PC-9 (cell line): ENCODE data around the gene KCNIP2. TPM values are rescaled to one million over a fixed set of nuclear protein-coding genes. Genes with fewer than 3 reads are reported as not detected.

ENCODE experiments used
- BruUV-seq: library from RNA; stranded (reverse); fragments of 400-500 nt; replicated peaks from 2 replicates; lab custom pipeline; 2021; lab: Mats Ljungman, UMichigan
- CTCF ChIA-PET: fragments of 300-600 bp; sonication (Branson Sonifier 250); formaldehyde crosslinking; loops from one replicate; lab custom pipeline; 2022; ENCODE audit warnings: antibody characterized with exemption; lab: Charles Lee
- POLR2A ChIA-PET: fragments of 300-600 bp; sonication (Branson Sonifier 250); formaldehyde crosslinking; loops from one replicate; lab custom pipeline; 2022; ENCODE audit warnings: antibody characterized with exemption; ENCODE audit not compliant: unreplicated experiment; lab: Charles Lee
- DNase-seq, 2 experiments: peaks; one replicate each; pipeline versions ENCODE4 v3.0.0 to v3.0.0-alpha.2; 2015 to 2022; ENCODE audit warnings: mixed read lengths in 1 of 2
- H2AFZ ChIP-seq: fragments of 200-600 bp; sonication (generic); 2 replicates; pipeline ENCODE4 v1.8.1; 2017; ENCODE audit warnings: antibody characterized with exemption
- H3F3A ChIP-seq: fragments of 200-600 bp; sonication (generic); 2 replicates; pipeline ENCODE4 v1.8.1; 2017; ENCODE audit warnings: antibody characterized with exemption, mild to moderate bottlenecking, low read depth; ENCODE audit not compliant: insufficient read depth
- H3K27ac ChIP-seq: fragments of 200-600 bp; sonication (generic); 2 replicates; pipeline ENCODE4 v1.6.1; 2016; ENCODE audit warnings: mixed run types
- H3K27me3 ChIP-seq: fragments of 200-600 bp; sonication (generic); 2 replicates; pipeline ENCODE4 v1.6.1; 2016; ENCODE audit warnings: low read depth, mixed run types; ENCODE audit not compliant: insufficient read depth
- H3K36me3 ChIP-seq: fragments of 200-600 bp; sonication (generic); 2 replicates; pipeline ENCODE4 v1.6.1; 2016; ENCODE audit warnings: low read depth, mixed run types
- H3K4me1 ChIP-seq: fragments of 200-600 bp; sonication (generic); replicated peaks from 2 replicates; pipeline ENCODE4 v1.6.1; 2016; ENCODE audit warnings: mixed run types; ENCODE audit not compliant: insufficient read depth
- H3K4me2 ChIP-seq: fragments of 200-600 bp; sonication (generic); 2 replicates; pipeline ENCODE4 v1.6.1; 2017; ENCODE audit warnings: mixed run types
- H3K4me3 ChIP-seq: fragments of 200-600 bp; sonication (generic); 2 replicates; pipeline ENCODE4 v1.6.1; 2016; ENCODE audit warnings: mixed run types
- H3K79me2 ChIP-seq: fragments of 200-600 bp; sonication (generic); 2 replicates; pipeline ENCODE4 v1.6.1; 2017; ENCODE audit warnings: low read depth, mixed run types
- H3K9me2 ChIP-seq: fragments of 200-600 bp; sonication (generic); 2 replicates; pipeline ENCODE4 v1.8.1; 2017; ENCODE audit warnings: mild to moderate bottlenecking; ENCODE audit not compliant: insufficient read depth
- H3K9me3 ChIP-seq: fragments of 200-600 bp; sonication (generic); 2 replicates; pipeline ENCODE4 v1.8.1; 2016; ENCODE audit warnings: low read depth; ENCODE audit not compliant: insufficient read depth
- H4K20me1 ChIP-seq: fragments of 200-600 bp; sonication (generic); 2 replicates; pipeline ENCODE4 v1.8.1; 2017; ENCODE audit not compliant: insufficient read depth
- CTCF ChIP-seq: fragments of 200-600 bp; sonication (generic); conservative IDR thresholded peaks from 2 replicates; pipeline ENCODE4 v1.6.1; 2017; ENCODE audit warnings: mixed run types, antibody characterized with exemption, mild to moderate bottlenecking, moderate library complexity
- EZH2 ChIP-seq: fragments of 200-600 bp; sonication (generic); IDR thresholded peaks from 2 replicates; pipeline ENCODE4 v1.8.0; 2017; ENCODE audit warnings: antibody characterized with exemption, low read depth
- intact Hi-C: fragments of 100-400 bp; cut with micrococcal nuclease; formaldehyde crosslinking; loops from one replicate; pipeline ENCODE4 v1.10.0; 2022; ENCODE audit not compliant: unreplicated experiment
- total RNA-seq: library from RNA; stranded (reverse); gene quantifications from 2 replicates; pipeline ENCODE4 v1.2.3, GENCODE V29; 2021

KCNIP2 gene
- total RNA-seq, 1 experiment from 2014 or later: 4.0 TPM

GRCh38 chr10:101826852-101827434 is 16.7 kb downstream of the KCNIP2 start:
- DNase-seq: no peak
- Histone ChIP-seq H3K36me3 (no peaks in the 10 kb centered on the region), H3F3A (no peaks in the 10 kb centered on the region; the same call in 1 of the 2 replicates), H4K20me1 (no peaks in the 10 kb centered on the region), H3K27me3 (no peaks in the 10 kb centered on the region), H2AFZ (no peak overlapping the region), H3K9me3 (no peaks in the 10 kb centered on the region), H3K4me2 (no peak overlapping the region), H3K4me1 (0 out of 2 replicates have a peak, but pooled peaks cover 9% of the 10 kb centered on the region), H3K4me3 (no peak overlapping the region), H3K79me2 (no peaks in the 10 kb centered on the region), H3K27ac (no peak overlapping the region), H3K9me2 (no peaks in the 10 kb centered on the region)
- BruUV-seq: no TSS peak
- intact Hi-C loops: no loop called here
- ChIA-PET CTCF (interaction anchor here (0.6 kb wide), 1 partner anchor 13 kb away, joined by 3 read pairs; no protein-coding TSS in a partner anchor), POLR2A (no interaction called here)
- no peak for TF ChIP-seq CTCF
- TF ChIP-seq EZH2: no peak

GRCh38 chr10:101824736-101825135 is 18.9 kb downstream of the KCNIP2 start:
- CTCF ChIA-PET: no interaction called here

More at GRCh38 chr10:101824736-101825135, 18.9 kb downstream of the KCNIP2 start:
- no peak for DNase-seq
- no peak overlapping the region for H3K4me2 ChIP-seq
- no peaks in the 10 kb centered on the region for H3K27me3 ChIP-seq
- no peak overlapping the region for H2AFZ ChIP-seq
- intact Hi-C loops: no loop called here
- no peaks in the 10 kb centered on the region for H4K20me1 ChIP-seq
- H3K4me1 ChIP-seq: peaks cover under 1% of the 10 kb centered on the region; the same call in 1 of the 2 replicates
- no peaks in the 10 kb centered on the region for H3F3A ChIP-seq
- no peaks in the 10 kb centered on the region for H3K36me3 ChIP-seq
- TF ChIP-seq EZH2 (no peak), CTCF (no peak)
- no peak overlapping the region for H3K4me3 ChIP-seq
- no peaks in the 10 kb centered on the region for H3K9me3 ChIP-seq
- no peaks in the 10 kb centered on the region; the same call in 1 of the 2 replicates for H3K79me2 ChIP-seq
- H3K9me2 ChIP-seq: no peaks in the 10 kb centered on the region
- no peak overlapping the region for H3K27ac ChIP-seq
- BruUV-seq: no TSS peak
- POLR2A ChIA-PET: no interaction called here
